Effector memory CD4-positive, alpha-beta T cell (primary cell): ENCODE measurements around the gene FAM163B.

Experiments
- DNase-seq, 3 donors: peaks; one replicate each; pipeline ENCODE4 v3.0.0-alpha.2; 2020
- H3K27ac ChIP-seq: 2 replicates; pipeline ENCODE4 v1.7.0; 2013; ENCODE audit warnings: mild to moderate bottlenecking, low read length, moderate library complexity; ENCODE audit not compliant: insufficient read depth, poor library complexity, severe bottlenecking
- H3K27me3 ChIP-seq: replicated peaks from 2 replicates; pipeline ENCODE4 v1.7.0; 2013; ENCODE audit warnings: mild to moderate bottlenecking, low read length; ENCODE audit not compliant: insufficient read depth, control insufficient read depth, poor library complexity, severe bottlenecking
- H3K36me3 ChIP-seq: 2 replicates; pipeline ENCODE4 v1.7.0; 2013; ENCODE audit warnings: mild to moderate bottlenecking, low read length, moderate library complexity; ENCODE audit not compliant: control insufficient read depth, insufficient read depth
- H3K4me1 ChIP-seq: 2 replicates; pipeline ENCODE4 v1.7.0; 2013; ENCODE audit warnings: low read length, mild to moderate bottlenecking; ENCODE audit not compliant: control insufficient read depth, insufficient read depth, poor library complexity, severe bottlenecking
- H3K4me3 ChIP-seq: 2 replicates; pipeline ENCODE4 v1.7.0; 2013; ENCODE audit warnings: low read length, low read depth, mild to moderate bottlenecking; ENCODE audit not compliant: insufficient read depth, poor library complexity, severe bottlenecking
- H3K9me3 ChIP-seq: 2 replicates; pipeline ENCODE4 v1.7.0; 2013; ENCODE audit warnings: mild to moderate bottlenecking, low read length, moderate library complexity; ENCODE audit not compliant: control insufficient read depth

The FAM163B gene

DNA sequence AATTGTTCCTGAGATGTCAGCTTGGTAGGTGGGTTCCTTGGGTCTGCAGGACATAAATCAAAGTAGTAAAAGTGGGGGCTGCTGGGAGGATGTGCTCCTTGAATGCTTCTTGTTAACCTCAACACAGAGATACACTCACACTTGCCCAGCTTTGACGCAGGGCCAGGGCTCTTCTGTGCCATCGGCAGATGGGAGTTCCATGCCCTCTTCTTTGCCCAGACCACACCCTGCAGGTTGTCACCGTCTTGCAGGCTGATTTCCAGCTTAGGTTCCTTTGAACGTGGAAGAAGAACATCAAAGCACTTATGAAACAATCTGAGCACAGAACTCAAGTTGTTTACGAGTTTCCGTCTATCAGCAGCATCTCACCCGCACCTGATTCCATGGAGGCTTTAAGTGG lies 38.0 kb upstream of the FAM163B start:
- no peak overlapping the region for H3K27ac ChIP-seq
- no peak overlapping the region for H3K4me3 ChIP-seq
- no peak for DNase-seq
- no peaks in the 10 kb centered on the region for H3K9me3 ChIP-seq
- no peaks in the 10 kb centered on the region for H3K36me3 ChIP-seq
- no peaks in the 10 kb centered on the region for H3K27me3 ChIP-seq
- H3K4me1 ChIP-seq = no peaks in the 10 kb centered on the region

DNA sequence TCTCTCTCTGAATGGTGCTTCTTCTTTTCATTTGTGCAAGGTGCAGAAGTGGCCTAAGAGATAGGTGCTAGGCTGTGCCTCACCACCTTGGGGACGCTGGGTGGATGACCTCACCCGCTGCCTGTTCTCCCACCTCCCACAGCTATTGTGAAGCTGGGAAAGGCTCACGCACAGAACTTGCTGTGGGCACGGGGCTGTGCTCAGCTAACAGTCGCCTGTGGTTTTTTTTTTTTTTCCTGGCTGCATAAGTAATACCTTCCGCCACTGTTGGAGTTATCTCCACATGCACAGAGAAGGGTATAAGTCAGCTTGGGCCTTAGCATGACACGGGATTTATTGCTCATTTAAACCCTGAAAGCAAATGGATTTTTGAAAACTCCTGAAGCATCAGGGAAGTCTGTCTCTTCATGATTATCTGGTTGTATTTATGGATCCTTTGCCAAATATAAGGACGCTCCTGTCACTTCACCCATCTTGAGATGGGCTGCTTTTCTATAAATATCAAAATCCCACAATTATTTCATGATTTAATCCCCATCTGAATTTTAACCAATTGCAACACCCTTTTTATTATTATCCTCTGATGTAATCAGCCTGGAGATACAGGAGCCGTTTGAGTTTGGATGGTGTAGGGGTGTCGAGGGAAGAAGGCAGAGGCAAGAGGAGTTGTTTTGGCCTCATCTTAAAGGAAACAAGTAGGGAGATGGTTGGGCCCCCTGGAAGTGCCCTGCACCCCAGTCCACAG lies 36.0 kb upstream of the FAM163B start:
- Histone ChIP-seq H3K9me3 (no peaks in the 10 kb centered on the region), H3K27ac (no peak overlapping the region), H3K4me3 (no peak overlapping the region), H3K27me3 (no peaks in the 10 kb centered on the region), H3K4me1 (no peaks in the 10 kb centered on the region), H3K36me3 (no peaks in the 10 kb centered on the region)
- DNase-seq = no peak

DNA sequence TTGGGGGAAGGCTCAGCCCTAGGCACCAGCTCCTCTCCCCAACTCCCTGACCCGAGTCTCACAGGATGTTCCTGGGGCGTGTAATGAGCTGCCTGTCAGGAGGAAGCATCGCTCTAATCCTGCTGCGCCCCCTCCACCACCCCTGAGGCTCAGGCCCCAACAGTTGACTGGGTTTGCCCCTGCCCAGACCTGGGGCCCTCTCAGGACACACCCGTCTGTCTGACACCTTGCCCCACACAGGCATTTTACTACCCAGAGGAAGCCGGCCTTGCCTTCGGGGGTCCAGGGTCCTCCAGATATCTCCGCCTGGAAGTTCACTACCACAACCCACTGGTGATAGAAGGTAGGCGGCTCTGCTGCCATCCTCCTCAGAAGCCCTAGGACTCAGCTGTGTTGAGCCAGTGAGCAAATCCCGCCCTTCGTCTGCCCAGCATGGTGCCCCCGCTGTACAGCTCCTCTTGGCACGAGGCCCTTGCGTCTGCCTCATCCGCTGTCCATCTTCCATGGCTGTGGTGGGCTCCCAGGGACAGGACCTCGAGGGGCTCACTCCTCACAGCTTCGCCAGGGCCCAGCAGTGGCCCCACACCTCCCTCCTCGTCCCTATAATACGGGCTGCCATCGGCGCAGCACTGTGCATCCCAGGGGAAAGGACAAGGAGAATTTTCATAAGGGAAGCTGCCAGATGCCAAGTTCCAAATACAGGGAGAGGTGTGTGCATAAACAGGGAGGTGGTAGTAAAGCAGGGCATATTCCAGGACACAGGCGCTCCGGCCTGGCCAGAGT lies 35.0 kb upstream of the FAM163B start:
- Histone ChIP-seq H3K4me3 (no peak overlapping the region), H3K36me3 (no peaks in the 10 kb centered on the region), H3K27me3 (no peaks in the 10 kb centered on the region), H3K9me3 (no peaks in the 10 kb centered on the region), H3K4me1 (no peaks in the 10 kb centered on the region), H3K27ac (no peak overlapping the region)
- DNase-seq = no peak

DNA sequence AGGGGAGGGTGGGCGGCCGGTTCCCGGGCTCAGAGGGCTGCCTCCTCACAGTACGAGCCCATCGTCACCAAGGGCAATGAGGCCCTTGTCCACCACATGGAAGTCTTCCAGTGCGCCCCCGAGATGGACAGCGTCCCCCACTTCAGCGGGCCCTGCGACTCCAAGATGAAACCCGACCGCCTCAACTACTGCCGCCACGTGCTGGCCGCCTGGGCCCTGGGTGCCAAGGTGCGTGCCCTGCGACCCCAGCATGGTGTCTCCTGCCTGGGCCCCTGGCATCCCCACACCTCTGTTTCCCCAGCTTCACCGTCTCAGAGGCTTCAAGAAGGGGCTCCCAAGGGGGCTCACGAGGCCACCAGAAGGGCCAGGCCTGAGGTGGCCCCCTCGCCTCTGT lies 34.2 kb upstream of the FAM163B start:
- H3K27ac ChIP-seq = no peak overlapping the region
- no peak overlapping the region for H3K4me3 ChIP-seq
- no peaks in the 10 kb centered on the region for H3K36me3 ChIP-seq
- H3K27me3 ChIP-seq = no peaks in the 10 kb centered on the region
- H3K9me3 ChIP-seq = no peaks in the 10 kb centered on the region
- no peaks in the 10 kb centered on the region for H3K4me1 ChIP-seq
- no peak for DNase-seq

DNA sequence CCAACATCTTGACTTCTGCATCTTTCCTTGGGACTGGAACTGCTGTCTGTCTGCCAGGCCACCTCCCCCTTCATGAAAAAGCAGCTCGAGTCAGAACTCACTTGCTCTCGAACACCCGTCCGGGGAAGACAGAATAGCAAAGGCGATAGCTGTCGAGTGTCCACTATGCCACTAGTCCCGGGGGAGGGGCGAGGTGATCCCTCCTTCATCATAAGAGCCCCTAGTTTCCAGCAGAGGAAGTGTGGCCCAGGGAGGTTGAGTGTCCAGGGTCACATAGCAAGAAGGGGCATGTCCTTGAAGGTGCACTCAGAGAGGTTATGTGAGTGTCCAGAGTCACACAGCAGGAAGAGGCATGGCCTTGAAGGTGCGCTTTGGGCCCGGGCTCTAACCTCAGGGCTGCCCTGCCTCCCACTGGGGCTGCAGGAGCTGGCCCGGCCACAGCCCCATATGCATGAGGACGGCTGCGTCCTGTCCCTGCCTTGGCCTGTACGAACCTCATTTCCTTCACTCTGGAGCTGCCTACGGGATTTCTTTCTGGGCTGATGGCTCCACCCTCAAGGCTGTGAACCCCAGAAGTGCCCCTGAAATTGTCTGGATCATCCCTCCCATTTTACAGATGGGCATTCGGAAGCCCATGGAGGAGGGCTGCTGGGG lies 33.6 kb upstream of the FAM163B start:
- no peak for DNase-seq
- H3K36me3 ChIP-seq = no peaks in the 10 kb centered on the region

DNA sequence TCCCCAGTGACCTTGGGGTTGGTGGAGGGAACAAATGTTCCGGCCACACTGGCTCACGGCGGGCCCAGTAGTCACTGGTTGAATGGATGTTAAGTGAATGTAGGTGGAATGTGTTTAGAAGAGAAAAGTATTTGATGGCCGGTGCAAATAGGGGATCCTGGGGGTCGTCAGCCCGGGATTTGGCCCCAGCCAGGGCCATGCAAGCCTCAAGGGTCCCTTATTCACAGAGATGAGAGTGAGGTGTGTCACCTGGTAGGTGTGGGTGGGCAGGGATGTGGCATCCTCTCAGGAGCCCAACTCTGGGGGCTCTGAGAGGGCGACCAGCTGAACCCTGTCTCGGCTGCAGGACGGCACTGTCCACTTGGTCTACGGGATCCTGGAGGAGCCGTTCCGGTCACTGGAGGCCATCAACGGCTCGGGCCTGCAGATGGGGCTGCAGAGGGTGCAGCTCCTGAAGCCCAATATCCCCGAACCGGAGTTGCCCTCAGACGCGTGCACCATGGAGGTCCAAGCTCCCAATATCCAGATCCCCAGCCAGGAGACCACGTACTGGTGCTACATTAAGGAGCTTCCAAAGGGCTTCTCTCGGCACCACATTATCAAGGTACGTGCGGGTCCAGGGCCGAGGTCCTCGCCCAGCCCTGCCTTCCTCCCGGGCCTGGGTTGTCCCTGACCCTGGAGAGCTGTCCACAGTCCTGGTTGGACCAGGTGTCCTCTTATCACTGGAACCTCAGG lies 32.8 kb upstream of the FAM163B start:
- Histone ChIP-seq H3K9me3 (no peaks in the 10 kb centered on the region), H3K27ac (no peak overlapping the region), H3K36me3 (no peaks in the 10 kb centered on the region), H3K4me3 (no peak overlapping the region), H3K4me1 (no peaks in the 10 kb centered on the region), H3K27me3 (no peaks in the 10 kb centered on the region)
- no peak for DNase-seq

More for the DNA sequence above, 33.6 kb upstream of the FAM163B start:
- H3K4me3 ChIP-seq = no peak overlapping the region
- no peaks in the 10 kb centered on the region for H3K4me1 ChIP-seq
- H3K9me3 ChIP-seq = no peaks in the 10 kb centered on the region
- H3K27ac ChIP-seq = no peak overlapping the region
- no peaks in the 10 kb centered on the region for H3K27me3 ChIP-seq

DNA sequence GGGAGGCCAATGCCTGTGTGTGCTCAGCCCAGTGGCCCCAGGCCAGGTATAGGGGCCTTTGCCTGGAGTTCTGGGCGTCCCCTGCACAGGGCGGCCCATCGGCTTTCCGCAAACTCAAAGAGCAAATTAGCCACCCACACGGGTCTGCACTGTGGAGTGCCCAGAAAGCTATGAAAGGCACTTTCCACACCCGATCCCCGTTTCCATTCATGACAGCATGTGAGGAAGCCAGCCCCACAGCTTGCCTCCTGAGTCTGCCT lies 32.1 kb upstream of the FAM163B start:
- Histone ChIP-seq H3K9me3 (no peaks in the 10 kb centered on the region), H3K36me3 (no peaks in the 10 kb centered on the region), H3K27ac (no peak overlapping the region), H3K4me1 (no peaks in the 10 kb centered on the region), H3K27me3 (no peaks in the 10 kb centered on the region), H3K4me3 (no peak overlapping the region)
- DNase-seq = no peak

DNA sequence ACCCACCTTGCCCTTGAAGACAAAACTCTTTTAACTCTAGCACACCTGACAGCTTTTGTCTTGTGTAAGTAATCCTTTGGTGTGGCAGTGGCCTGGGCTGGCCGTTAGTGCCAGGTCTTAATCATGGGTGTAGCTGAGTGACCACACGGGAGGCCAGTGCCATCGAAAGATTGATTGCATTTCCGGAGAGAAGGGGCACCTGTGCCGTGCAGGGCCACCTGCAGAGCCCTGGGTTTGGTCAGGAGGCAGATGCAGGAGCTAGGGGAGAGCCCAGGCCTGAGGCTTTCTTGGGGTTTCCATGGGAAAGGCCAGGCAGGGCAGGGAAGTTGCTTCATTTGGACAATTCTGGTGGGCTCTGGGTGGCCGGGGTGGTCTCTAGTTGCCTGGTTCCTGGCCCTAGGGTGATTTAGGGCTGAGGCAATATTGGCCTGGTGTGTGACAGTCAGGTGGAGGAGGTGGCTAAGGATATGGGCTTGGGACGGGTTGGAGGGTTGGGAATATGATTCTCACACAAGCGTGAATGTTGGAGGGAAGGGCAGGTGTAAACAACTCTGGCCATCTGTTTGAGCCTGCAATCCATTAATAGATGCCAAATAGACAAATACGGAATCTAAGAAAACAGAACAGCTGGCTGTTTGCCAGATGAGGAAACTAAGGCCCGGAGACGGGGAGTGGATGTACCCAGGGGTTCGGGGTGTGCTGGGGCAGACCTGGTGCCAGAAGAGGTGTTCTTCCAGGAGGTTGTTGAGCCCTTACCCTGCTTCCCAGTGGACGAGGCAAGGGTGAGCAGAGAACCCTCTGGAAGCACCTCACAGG lies 31.6 kb upstream of the FAM163B start:
- no peak for DNase-seq
- no peaks in the 10 kb centered on the region for H3K4me1 ChIP-seq
- no peak overlapping the region for H3K27ac ChIP-seq
- H3K9me3 ChIP-seq = no peaks in the 10 kb centered on the region
- H3K4me3 ChIP-seq = no peak overlapping the region
- H3K36me3 ChIP-seq = no peaks in the 10 kb centered on the region
- H3K27me3 ChIP-seq = no peaks in the 10 kb centered on the region

DNA sequence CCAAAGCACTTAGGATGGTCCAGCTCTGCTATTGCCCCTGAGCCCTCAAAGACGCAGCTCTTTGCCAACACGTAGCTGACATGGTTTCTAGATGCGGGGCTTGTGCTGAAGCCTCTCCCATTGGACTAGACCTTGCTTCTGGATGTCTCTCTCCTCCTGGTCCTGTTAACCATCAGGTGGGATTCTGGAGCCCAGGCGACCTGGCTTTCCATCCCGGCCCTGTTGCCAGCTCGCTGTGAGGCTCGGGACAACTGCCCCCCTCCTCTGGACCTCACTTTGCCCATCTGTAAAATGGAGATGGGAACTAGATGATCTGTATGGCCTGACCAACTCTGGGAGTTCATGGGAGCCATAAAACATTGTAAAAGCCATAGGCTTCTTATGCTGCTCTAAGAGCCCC lies 31.0 kb upstream of the FAM163B start:
- no peaks in the 10 kb centered on the region for H3K27me3 ChIP-seq
- no peak for DNase-seq
- no peaks in the 10 kb centered on the region for H3K4me1 ChIP-seq
- H3K36me3 ChIP-seq = no peaks in the 10 kb centered on the region
- no peaks in the 10 kb centered on the region for H3K9me3 ChIP-seq
- H3K4me3 ChIP-seq = no peak overlapping the region
- H3K27ac ChIP-seq = no peak overlapping the region
